Spleen (tissue), 7 donors: ENCODE results near the gene TAL2.

Experiments used
- POLR2A ChIP-seq, 3 donors: fragments of 450-650 bp; IDR thresholded peaks; one replicate each; pipeline ENCODE4 v1.5.1; 2017; ENCODE audit warnings: antibody characterized with exemption in 3 of 3, mild to moderate bottlenecking in 1 of 3
- POLR2AphosphoS5 ChIP-seq, 3 donors: sonication (generic); formaldehyde crosslinking; IDR thresholded peaks; one replicate each; pipeline ENCODE4 v1.5.1; 2017; ENCODE audit warnings: antibody characterized with exemption in 3 of 3
- TF ChIP-seq, protein P1 (sequence below), 11 experiments: fragments of 200-600 bp in 7 of 11; fragments of 450-650 bp in 4 of 11; sonication (generic) in 4 of 11; IDR thresholded peaks in 8 of 11; conservative IDR thresholded peaks in 3 of 11; 1 replicate in 7 of 11; 2 replicates in 4 of 11; pipeline versions ENCODE4 v1.4.0 to v1.8.0; 2016 to 2021; ENCODE audit warnings: antibody characterized with exemption in 11 of 11, inconsistent platforms in 4 of 11, mild to moderate bottlenecking in 1 of 11
- donor health status: DM: no; HTN: no; CAD: no; lungs with moderate emphysema.
- donor health status: DM: no; HTN: no; CAD: no.
- donor health status: DM: no; HTN: no; CAD: no.

- TF ChIP-seq POLR2A (IDR thresholded peaks at IDR 0.05) (no peak), POLR2AphosphoS5 (IDR thresholded peaks at IDR 0.05) (no peak)
- TF ChIP-seq, protein P1, sequence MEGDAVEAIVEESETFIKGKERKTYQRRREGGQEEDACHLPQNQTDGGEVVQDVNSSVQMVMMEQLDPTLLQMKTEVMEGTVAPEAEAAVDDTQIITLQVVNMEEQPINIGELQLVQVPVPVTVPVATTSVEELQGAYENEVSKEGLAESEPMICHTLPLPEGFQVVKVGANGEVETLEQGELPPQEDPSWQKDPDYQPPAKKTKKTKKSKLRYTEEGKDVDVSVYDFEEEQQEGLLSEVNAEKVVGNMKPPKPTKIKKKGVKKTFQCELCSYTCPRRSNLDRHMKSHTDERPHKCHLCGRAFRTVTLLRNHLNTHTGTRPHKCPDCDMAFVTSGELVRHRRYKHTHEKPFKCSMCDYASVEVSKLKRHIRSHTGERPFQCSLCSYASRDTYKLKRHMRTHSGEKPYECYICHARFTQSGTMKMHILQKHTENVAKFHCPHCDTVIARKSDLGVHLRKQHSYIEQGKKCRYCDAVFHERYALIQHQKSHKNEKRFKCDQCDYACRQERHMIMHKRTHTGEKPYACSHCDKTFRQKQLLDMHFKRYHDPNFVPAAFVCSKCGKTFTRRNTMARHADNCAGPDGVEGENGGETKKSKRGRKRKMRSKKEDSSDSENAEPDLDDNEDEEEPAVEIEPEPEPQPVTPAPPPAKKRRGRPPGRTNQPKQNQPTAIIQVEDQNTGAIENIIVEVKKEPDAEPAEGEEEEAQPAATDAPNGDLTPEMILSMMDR (IDR thresholded peaks at IDR 0.05 in 8 of 11, conservative IDR thresholded peaks at IDR 0.05 in 3 of 11): no peak
Observed at GRCh38 chr9:105701145-105701544, 38.9 kb downstream of the TAL2 start.
